Left kidney (tissue), 8 donors: ENCODE results near the gene MAGEC1. TPM values are rescaled to one million over a fixed set of nuclear protein-coding genes. Genes with fewer than 3 reads are reported as not detected.
"Not testable (repeated sequence)": the region's sequence is repeated elsewhere in the genome, so short reads cannot be mapped to it uniquely, and the experiment has no call there.

Source experiments
- DNase-seq: peaks from one replicate; pipeline ENCODE4 v3.0.0-alpha.2; 2013
- long read RNA-seq, 8 donors: transcript quantifications; one replicate each; lab custom pipeline, GENCODE V29; 2026
- polyA plus RNA-seq: library from polyadenylated mRNA; unstranded; fragments of 120-200 nt; gene quantifications from one replicate; pipeline ENCODE4 v1.2.1, GENCODE V29; 2013; ENCODE audit not compliant: insufficient read length

The MAGEC1 gene, protein sequence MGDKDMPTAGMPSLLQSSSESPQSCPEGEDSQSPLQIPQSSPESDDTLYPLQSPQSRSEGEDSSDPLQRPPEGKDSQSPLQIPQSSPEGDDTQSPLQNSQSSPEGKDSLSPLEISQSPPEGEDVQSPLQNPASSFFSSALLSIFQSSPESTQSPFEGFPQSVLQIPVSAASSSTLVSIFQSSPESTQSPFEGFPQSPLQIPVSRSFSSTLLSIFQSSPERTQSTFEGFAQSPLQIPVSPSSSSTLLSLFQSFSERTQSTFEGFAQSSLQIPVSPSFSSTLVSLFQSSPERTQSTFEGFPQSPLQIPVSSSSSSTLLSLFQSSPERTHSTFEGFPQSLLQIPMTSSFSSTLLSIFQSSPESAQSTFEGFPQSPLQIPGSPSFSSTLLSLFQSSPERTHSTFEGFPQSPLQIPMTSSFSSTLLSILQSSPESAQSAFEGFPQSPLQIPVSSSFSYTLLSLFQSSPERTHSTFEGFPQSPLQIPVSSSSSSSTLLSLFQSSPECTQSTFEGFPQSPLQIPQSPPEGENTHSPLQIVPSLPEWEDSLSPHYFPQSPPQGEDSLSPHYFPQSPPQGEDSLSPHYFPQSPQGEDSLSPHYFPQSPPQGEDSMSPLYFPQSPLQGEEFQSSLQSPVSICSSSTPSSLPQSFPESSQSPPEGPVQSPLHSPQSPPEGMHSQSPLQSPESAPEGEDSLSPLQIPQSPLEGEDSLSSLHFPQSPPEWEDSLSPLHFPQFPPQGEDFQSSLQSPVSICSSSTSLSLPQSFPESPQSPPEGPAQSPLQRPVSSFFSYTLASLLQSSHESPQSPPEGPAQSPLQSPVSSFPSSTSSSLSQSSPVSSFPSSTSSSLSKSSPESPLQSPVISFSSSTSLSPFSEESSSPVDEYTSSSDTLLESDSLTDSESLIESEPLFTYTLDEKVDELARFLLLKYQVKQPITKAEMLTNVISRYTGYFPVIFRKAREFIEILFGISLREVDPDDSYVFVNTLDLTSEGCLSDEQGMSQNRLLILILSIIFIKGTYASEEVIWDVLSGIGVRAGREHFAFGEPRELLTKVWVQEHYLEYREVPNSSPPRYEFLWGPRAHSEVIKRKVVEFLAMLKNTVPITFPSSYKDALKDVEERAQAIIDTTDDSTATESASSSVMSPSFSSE
- polyA plus RNA-seq = not detected
- long read RNA-seq, donor 1 = 0 reads
- long read RNA-seq, donor 2 = 0 reads
- long read RNA-seq, donor 3 = 0 reads
- long read RNA-seq, donor 4 = 0 reads
- long read RNA-seq, donor 5 = 0 reads
- long read RNA-seq, donor 6 = 0 reads
- long read RNA-seq, donor 7 = 0 reads
- long read RNA-seq, donor 8 = 0 reads

DNA sequence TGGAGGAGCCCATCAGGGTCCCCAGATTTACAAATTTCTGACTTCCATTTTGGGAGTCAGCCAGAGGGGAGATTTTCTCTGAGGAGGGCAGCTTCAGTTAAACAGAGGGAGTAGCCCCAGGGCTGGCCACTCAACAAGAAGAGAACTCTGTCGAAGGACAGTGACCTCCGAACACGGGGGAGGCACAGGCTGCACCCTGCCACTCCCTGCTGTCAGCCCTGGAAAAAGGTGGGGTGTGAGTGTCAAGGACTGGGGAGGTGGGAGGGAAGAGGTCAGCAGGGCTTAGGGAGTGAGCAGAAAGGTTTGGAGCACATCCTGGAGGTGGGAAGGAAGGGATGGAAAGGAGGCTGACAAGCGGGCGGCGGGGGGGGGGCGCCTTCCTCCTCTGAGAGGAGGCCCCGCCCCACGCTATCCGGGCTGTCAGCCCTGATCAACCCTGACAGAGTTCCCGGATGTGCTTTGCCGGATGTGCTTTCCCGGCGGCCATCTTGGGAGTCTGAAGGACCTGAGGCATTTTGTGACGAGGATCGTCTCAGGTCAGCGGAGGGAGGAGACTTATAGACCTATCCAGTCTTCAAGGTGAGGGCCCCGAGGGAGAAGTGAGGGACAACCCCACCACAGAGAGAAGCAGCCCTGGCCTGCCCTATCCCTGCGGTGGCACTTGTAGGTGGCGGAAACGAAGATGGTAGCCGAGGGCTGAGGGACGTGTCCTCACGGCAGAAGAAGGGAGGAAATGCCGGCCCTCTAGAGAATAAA, at the start of gene MAGEC1:
MAGEC1 (plus strand) TSS at position 495 of the 756 bp plus-strand sequence. CDS start 1,179 bp downstream, outside the sequence.
- no peak for DNase-seq

DNA sequence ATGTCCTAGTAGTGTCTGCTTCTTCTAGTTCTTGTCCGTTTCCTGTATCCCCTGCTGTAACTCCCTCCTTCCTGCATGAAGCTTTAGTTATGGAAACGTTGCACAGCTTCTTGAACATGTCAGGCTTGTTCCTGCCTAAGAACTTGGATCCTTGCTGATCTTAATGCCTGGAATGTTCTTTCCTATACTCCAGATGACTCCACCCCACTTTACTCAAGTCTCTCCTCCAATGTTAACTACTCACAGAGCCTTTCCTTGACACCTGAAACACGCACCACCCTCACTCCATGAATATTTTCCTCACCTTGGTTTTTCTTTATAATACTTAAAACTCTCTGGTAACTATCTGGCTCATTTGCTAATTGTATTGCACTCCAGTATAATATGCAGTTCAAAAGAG, 46.2 kb upstream of the MAGEC1 start:
- no peak for DNase-seq

DNA sequence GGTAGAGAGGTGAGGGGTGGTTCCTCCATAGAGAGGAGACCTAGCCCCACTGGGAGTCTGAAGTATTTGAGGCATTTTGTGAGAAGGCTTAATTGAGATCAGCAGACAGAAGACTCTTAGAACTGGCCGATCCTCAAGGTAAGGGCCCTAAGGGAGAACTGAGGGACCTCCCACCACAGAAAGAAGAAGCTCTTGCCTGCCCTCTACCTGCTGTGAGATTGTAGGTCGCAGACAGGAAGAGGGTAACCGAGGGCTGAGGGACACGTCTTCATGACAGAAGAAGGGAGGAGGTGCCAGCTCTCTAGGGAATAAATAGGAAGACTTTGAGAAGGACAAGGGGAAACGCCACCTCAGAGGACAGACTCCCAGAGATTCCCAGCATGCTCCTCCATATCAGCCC, 24.1 kb upstream of the MAGEC1 start:
- DNase-seq = no peak

DNA sequence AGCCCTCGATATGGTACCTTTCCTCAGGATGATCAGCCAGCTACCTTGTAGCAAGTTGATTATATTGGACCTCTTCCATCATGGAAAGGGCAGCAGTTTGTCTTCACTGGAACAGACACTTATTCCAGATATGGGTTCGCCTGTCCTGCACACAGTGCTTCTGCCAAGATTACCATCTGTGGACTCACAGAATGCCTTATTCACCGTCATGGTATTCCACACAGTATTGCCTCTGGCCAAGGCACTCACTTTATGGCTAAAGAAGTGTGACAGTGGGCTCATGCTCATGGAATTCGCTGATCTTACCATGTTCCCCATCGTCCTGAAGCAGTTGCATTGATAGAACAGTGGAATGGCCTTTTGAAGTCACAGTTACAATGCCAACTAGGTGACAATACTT, 14.9 kb upstream of the MAGEC1 start:
- DNase-seq = not testable (repeated sequence)

DNA sequence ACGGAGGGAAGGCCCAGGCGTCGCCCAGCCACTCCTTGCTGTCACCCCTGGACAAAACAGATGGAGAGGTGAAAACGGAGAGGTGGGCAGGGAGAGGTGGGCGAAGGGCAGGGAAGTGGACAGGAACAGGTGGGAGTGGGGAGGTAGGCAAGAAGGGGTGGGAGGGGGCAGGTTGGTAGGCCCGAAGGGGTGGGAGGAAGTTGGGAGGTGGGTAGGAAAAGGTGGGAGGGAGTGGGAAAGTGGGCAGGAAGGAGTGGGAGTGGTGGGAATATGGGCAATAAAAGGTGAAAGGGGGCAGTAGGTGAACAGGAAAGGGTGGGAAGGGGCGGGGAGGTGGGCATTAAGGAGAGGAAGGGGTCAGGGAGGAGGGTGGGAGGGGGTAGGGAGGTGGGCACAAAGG, 9.0 kb upstream of the MAGEC1 start:
- no peak for DNase-seq

DNA sequence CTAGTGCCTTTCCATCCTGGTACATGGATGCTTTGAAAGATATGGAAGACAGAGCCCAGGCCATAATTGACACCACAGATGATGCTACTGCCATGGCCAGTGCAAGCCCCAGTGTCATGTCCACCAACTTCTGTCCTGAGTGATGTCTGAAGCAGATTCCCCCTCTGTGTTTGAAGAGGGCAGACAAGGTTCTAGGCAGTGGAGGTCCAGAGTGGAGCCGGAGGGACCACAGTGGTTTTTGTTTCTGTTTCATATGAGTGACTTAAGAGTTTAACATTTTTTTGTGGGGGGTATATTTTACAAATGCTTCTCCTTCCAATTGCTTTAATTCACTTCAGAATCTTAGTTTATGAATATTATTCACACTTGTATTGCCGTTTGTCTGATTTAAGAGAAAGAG, 6.0 kb upstream of the MAGEC1 start:
- DNase-seq = no peak

DNA sequence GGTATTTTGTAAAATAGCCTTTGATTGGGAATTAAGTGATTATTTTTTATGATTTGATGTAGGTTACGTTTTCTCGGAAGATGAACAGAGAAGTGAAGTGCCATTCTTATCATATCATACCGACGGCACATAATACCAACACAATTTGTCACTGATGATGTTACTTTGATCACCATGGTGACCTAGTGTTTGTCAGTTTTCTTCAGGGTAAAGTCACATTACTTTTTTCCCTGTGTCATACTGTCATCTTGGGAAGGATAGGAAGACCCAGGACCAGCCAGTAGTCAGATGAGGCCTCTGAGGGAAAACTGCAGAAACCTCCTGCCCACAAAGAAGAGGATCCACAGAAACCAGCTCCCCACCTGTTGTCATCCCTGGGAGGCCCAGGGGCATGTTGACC, 1.3 kb upstream of the MAGEC1 start:
- DNase-seq = no peak

DNA sequence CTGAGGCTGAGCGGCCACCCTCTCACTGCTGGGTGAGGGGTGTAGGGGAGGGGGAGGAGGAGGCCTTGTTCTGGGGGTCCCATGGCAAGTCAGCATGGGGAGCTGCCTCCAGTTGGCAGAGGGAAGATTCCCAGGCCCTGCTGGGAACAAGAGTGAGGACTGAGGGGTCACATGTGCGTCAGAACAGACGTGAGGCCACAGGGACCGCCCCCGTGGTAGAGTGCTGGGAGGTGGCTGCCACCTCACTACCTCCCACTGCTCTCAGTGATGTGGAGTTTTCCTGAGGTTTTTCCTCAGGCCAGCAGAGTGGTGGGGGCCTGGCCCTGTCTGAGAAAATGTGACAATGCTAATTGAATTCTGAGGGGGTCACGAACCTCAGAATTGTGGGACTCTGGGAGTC, 568 bp downstream of the MAGEC1 start:
- DNase-seq = no peak

DNA sequence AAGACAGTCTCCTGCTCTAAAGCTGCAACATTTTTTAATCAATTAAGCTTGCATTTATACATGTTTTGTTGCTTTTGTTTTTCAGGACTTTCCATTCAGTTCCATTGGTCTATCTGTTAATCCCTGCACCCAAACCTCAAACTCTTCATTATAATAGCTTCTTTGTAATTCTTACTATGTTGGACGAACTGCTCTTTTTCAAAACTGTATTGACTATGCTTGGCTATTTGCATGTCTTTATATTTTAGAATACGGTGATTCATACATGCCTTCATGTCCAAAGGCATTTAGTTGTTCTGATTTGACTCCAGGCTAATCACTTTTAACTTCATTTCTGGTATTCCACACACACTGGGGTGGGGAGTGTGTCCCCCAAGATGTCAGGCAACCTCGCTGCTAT, 14.1 kb downstream of the MAGEC1 start:
- no peak for DNase-seq

DNA sequence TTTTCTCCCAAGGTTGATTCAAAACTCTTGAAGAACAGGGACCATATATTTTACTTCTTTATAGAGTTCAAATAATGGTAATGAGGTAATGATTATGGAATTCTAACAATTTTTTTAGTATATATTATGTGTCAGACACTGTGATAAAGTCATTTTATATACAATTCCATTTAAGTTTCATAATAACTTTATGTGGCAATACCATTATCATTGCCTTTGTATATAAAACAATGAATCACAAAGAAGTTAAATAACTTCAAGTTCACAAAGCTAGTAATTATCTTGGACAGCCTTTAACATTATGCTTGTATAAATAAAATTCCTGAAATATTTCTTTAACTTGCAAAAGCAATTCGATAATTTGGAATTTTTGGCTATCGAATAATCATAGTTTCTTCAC, 20.6 kb downstream of the MAGEC1 start:
- no peak for DNase-seq

DNA sequence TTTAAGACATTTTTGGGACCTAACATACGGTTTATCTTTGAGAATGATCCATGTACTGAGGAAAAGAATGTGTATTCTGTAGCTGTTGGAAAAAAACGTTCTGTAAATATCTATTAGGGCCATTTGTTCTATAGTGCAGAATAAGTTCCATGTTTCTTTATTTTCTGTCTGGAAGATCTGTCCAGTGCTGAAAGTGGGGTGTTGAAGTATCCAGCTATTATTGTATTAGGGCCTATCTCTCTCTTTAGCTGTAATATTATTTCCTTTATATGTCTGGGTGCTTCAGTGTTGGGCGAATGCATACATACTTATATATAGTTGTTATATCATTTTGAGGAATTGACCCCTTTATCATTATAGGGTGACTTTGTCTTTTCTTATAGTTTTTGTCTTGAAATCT, 24.7 kb downstream of the MAGEC1 start:
- DNase-seq = no peak

DNA sequence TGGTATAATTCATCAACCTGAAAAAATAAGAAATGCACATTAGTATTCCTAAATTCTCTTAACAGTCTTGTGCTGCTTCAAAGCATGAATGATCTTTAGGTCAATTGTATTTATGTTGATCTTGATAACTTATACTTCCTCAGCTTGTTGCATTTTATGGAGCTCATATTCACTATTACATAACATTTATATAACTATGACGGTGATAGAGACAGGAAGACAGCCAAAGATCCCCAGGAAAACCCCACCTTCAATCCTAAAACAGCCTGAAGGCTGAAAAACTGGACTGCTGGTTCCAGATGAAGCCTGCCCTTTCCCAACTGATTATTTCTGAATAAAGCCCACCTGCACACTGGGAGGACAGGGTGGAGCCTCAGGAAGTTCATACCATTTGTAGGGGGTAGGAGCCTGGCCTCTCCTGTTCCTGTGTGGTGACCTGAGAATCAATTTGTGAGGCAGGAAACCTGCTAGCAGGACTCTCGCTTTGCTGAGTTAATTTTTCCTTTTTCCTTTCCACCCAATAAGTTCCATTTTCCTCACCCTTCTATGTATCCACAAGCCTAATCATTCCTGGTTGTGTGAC, 30.5 kb downstream of the MAGEC1 start:
- no peak for DNase-seq

DNA sequence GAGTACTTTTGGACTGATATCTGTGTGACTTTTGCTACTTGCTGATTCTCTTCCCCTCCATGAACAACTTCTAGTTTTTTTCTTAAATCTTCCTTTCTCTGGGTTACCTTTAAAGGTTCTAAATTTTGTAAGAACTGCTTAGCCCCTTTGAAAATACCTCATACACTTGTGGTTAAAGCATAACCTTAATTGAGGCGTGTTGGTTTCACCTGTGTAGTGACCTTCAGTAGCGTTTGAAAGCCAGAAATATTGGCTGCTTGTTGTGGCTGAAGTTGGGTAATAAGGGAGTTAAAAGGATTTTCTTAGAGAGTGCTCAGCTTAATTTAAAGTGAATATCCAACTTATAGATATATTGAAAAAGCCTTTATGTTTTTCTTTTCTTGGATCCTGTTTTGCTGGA, 32.0 kb downstream of the MAGEC1 start:
- no peak for DNase-seq

DNA sequence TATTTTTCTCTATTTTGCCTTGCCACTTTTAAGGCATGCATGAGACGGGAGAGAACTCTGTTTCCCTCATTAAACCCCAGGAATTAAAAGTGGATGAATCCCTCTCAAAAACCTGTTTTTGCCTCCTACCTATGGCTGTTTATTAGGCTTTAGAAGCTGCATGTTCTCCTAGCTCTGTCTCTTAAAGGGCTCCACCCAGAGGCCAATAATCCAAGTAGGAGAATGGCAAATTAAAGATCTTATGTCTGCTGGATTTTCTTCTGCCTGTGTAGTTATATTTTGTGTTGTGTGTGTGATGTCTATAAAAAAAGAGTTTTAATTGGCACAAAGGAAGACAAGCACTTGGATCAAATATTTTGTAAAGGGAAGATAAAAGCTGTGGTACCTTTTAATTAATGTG, 32.4 kb downstream of the MAGEC1 start:
- DNase-seq = no peak

DNA sequence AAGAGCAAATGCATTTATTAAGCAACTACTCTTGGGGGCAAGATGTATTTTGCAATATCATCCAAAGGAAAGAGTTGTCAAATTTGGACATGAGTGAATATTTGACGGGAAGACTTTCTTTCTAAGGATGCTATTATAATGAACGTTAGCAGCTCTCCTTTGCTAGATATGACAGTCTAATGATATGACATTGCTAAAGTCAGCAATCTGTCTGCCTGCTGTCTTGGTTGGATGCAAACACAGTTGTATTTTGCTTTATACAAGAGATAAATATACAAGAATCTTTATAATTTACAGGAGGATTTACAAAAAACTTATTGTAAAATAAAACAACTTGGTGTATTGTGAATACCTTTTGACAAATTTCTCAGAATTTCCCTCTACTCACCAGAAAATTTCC, 37.5 kb downstream of the MAGEC1 start:
- no peak for DNase-seq

DNA sequence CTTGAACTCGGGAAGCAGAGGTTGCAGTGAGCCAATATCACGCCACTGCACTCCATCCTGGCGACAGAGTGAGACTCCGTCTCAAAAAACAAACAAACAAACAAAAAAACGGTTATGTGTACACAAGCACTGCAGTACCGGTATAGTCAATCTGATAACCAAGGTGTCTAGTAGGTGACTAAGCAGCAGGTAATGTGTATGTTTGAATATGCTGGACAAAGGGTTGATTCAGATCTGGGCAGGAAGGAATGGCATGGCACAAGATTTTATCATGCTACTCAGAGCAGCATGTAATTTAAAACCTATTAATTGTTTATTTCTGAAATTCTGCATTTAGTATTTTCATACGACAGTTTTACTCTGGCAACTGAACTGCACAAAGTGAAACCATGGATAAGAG, 41.7 kb downstream of the MAGEC1 start:
- DNase-seq = no peak

DNA sequence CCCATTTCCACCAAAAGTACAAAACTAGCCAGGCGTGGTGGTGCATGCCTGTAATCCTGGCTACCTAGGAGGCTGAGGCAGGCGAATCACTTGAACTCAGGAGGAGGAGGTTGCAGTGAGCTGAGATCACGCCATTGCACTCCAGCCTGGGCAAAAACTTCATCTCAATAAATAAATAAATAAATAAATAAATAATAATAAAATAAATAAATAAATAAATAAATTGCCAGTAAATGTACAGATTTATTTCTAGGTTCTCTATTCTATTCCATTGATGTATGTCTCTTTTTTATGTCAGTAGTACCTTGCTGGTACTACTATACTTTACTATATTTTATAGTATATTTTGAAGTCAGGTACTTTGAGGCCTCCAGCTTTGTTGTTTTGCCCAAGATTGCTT, 43.7 kb downstream of the MAGEC1 start:
- no peak for DNase-seq

DNA sequence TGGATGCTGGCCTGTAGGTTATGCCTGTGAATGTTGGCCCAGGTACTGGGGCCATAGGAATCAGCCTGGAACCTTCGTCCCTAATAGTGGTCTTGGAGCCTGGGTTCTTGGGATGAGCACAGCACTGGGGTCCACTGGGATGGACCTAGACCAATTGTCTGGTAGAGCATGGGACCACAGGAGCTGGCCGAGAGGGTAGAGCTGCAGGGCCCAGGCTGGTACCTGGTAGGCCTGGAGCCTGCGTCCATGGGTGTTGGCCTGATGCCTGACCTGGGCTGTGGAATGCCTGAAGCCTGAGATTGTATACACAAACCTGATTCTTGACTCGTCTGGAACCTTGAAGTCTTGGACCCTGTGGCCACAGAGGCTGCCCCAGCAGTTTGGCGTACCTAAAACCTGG, 48.9 kb downstream of the MAGEC1 start:
- DNase-seq = no peak

DNA sequence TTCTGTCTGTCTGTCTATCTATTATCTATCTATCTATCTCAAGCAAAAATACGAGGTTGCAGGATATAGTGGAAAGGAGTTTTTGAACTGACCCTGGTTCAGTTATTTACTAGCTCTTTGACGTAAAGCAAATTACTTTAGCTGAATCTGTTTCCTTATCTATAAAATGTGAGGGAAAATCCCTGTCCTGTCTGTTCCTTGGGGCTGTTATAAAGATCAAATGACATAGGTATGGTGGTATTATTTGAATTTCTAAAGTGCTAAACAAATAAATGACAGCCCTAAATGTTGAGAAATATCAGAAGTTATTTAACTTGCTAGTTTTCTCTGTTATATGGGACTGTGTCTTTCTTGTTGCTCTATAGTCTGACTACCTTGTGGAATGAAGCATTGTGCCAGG, 55.0 kb downstream of the MAGEC1 start:
- no peak for DNase-seq
